ENCODE data around the gene FKBP7.

The FKBP7 gene

GRCh38 chr2:178508646-178509045 lies 30.2 kb upstream of the FKBP7 start:
- H3K36me3 ChIP-seq (ENCODE audit: low read depth) = peaks cover 19% of the 10 kb centered on the region
- H3K27me3 ChIP-seq (ENCODE audit: insufficient read depth, poor library complexity, severe bottlenecking) = no peaks in the 10 kb centered on the region
- H3K4me3 ChIP-seq (ENCODE audit: severe bottlenecking) = no peak overlapping the region
- ATAC-seq (ENCODE audit: low read depth) = no peak
- no peaks in the 10 kb centered on the region for H3K9me3 ChIP-seq (ENCODE audit: severe bottlenecking)
- no peak for DNase-seq (ENCODE audit: low spot score)
- H3K27ac ChIP-seq (ENCODE audit: poor library complexity, severe bottlenecking) = no peak overlapping the region
- no peaks in the 10 kb centered on the region for H3K4me1 ChIP-seq (ENCODE audit: insufficient read depth, poor library complexity, severe bottlenecking)
- no peak for TF ChIP-seq CTCF (IDR thresholded peaks at IDR 0.05; ENCODE audit: poor library complexity, severe bottlenecking)

GRCh38 chr2:178506949-178507348 lies 28.5 kb upstream of the FKBP7 start:
- ATAC-seq (ENCODE audit: low read depth) = no peak

GRCh38 chr2:178506524-178506923 lies 28.1 kb upstream of the FKBP7 start:
- no peaks in the 10 kb centered on the region for H3K27me3 ChIP-seq (ENCODE audit: insufficient read depth, poor library complexity, severe bottlenecking)
- H3K27ac ChIP-seq (ENCODE audit: poor library complexity, severe bottlenecking) = no peak overlapping the region
- ATAC-seq (ENCODE audit: low read depth) (no peak), DNase-seq (ENCODE audit: low spot score) (no peak)
- no peaks in the 10 kb centered on the region for H3K4me1 ChIP-seq (ENCODE audit: insufficient read depth, poor library complexity, severe bottlenecking)
- TF ChIP-seq CTCF (IDR thresholded peaks at IDR 0.05; ENCODE audit: poor library complexity, severe bottlenecking) = no peak
- no peak overlapping the region for H3K4me3 ChIP-seq (ENCODE audit: severe bottlenecking)
- H3K9me3 ChIP-seq (ENCODE audit: severe bottlenecking) = no peaks in the 10 kb centered on the region
- H3K36me3 ChIP-seq (ENCODE audit: low read depth) = peaks cover 34% of the 10 kb centered on the region

More at GRCh38 chr2:178506949-178507348, 28.5 kb upstream of the FKBP7 start:
- H3K4me3 ChIP-seq (ENCODE audit: severe bottlenecking) = no peak overlapping the region
- H3K36me3 ChIP-seq (ENCODE audit: low read depth) = peaks cover 29% of the 10 kb centered on the region
- no peak for DNase-seq (ENCODE audit: low spot score)
- no peak for TF ChIP-seq CTCF (IDR thresholded peaks at IDR 0.05; ENCODE audit: poor library complexity, severe bottlenecking)
- no peak overlapping the region for H3K27ac ChIP-seq (ENCODE audit: poor library complexity, severe bottlenecking)
- H3K27me3 ChIP-seq (ENCODE audit: insufficient read depth, poor library complexity, severe bottlenecking) = no peaks in the 10 kb centered on the region
- H3K9me3 ChIP-seq (ENCODE audit: severe bottlenecking) = no peaks in the 10 kb centered on the region
- H3K4me1 ChIP-seq (ENCODE audit: insufficient read depth, poor library complexity, severe bottlenecking) = no peaks in the 10 kb centered on the region

GRCh38 chr2:178506101-178506500 lies 27.7 kb upstream of the FKBP7 start:
- no peak for TF ChIP-seq CTCF (IDR thresholded peaks at IDR 0.05; ENCODE audit: poor library complexity, severe bottlenecking)
- no peak for ATAC-seq (ENCODE audit: low read depth)
- Histone ChIP-seq H3K4me3 (ENCODE audit: severe bottlenecking) (no peak overlapping the region), H3K9me3 (ENCODE audit: severe bottlenecking) (no peaks in the 10 kb centered on the region), H3K36me3 (ENCODE audit: low read depth) (peaks cover 38% of the 10 kb centered on the region), H3K27ac (ENCODE audit: poor library complexity, severe bottlenecking) (no peak overlapping the region), H3K27me3 (ENCODE audit: insufficient read depth, poor library complexity, severe bottlenecking) (no peaks in the 10 kb centered on the region), H3K4me1 (ENCODE audit: insufficient read depth, poor library complexity, severe bottlenecking) (no peaks in the 10 kb centered on the region)
- no peak for DNase-seq (ENCODE audit: low spot score)

GRCh38 chr2:178502751-178503150 lies 24.4 kb upstream of the FKBP7 start:
- no peak for TF ChIP-seq CTCF (IDR thresholded peaks at IDR 0.05; ENCODE audit: poor library complexity, severe bottlenecking)
- DNase-seq (ENCODE audit: low spot score) (no peak), ATAC-seq (ENCODE audit: low read depth) (no peak)
- H3K4me3 ChIP-seq (ENCODE audit: severe bottlenecking) = no peak overlapping the region
- peaks cover 71% of the 10 kb centered on the region for H3K36me3 ChIP-seq (ENCODE audit: low read depth)
- H3K4me1 ChIP-seq (ENCODE audit: insufficient read depth, poor library complexity, severe bottlenecking) = no peaks in the 10 kb centered on the region
- no peaks in the 10 kb centered on the region for H3K9me3 ChIP-seq (ENCODE audit: severe bottlenecking)
- no peaks in the 10 kb centered on the region for H3K27me3 ChIP-seq (ENCODE audit: insufficient read depth, poor library complexity, severe bottlenecking)
- no peak overlapping the region for H3K27ac ChIP-seq (ENCODE audit: poor library complexity, severe bottlenecking)
